Measurements from ENCODE around the gene FAM168A. TPM values are rescaled to one million over a fixed set of nuclear protein-coding genes. Genes with fewer than 3 reads are reported as not detected.

The FAM168A gene
- total RNA-seq, 4 donors from 2014 or later = 17.9 to 33.2 (median 24.7) TPM

GRCh38 chr11:73507086-73507485, 90.8 kb downstream of the FAM168A start:
- no peak for TF ChIP-seq CTCF (IDR thresholded peaks at IDR 0.05; ENCODE audit: low read depth)

- TF ChIP-seq CTCF (IDR thresholded peaks at IDR 0.05; ENCODE audit: low read depth) = no peak
Observed at GRCh38 chr11:73506038-73506437, 91.9 kb downstream of the FAM168A start.

- TF ChIP-seq CTCF (IDR thresholded peaks at IDR 0.05; ENCODE audit: low read depth) = no peak
Observed at GRCh38 chr11:73498343-73498742, 99.6 kb downstream of the FAM168A start.

DNA sequence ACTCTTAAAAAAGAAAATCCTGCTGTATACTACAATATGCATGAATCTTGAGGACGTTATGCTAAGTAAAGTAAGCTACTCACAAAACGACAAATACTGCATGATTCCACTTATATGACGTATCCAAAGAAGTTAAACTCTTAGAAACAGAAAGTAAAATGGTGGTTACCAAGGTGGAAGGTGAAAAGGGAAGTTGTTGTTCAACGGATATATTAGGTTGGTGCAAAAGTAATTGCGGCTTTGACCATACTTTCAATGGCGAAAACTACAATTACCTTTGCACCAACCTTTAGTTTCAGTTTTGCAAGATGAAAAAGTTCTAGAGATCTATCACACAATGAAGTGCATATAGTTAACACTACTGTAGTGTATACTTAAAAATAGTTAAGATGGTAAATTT, 101.8 kb downstream of the FAM168A start:
- no peak for TF ChIP-seq CTCF (IDR thresholded peaks at IDR 0.05; ENCODE audit: low read depth)

GRCh38 chr11:73495731-73496130, 102.2 kb downstream of the FAM168A start:
- no peak for TF ChIP-seq CTCF (IDR thresholded peaks at IDR 0.05; ENCODE audit: low read depth)

DNA sequence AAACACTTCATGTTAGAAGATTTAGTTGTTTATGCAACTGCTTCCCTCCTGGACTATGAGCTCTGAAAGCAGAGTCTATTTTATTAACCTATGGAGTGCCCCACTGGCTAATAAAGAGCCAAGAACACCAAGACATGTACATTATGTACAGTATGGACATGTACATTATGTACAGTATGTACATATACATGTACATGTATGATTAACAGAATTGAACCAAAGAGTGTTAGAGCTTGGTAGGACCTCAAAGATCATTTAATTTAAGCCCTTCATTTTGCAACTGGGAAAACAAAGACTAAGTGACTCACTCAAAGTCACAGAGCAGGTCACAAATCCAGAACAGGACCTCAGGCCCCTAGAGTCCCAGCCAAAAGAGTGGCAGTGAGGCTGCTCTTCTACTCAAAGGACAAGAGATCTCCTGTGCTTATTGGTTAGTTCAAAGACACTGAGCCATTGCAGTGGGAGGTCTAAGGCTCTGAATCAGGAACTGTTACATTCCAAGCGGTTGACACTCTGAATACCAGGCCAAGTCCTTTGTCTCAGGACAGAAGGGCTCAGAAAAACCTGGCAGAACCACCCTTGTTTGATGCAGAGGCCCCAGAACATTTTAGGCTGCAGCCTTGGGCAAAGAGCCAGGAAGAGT, 103.8 kb downstream of the FAM168A start:
- no peak for TF ChIP-seq CTCF (IDR thresholded peaks at IDR 0.05; ENCODE audit: low read depth)

DNA sequence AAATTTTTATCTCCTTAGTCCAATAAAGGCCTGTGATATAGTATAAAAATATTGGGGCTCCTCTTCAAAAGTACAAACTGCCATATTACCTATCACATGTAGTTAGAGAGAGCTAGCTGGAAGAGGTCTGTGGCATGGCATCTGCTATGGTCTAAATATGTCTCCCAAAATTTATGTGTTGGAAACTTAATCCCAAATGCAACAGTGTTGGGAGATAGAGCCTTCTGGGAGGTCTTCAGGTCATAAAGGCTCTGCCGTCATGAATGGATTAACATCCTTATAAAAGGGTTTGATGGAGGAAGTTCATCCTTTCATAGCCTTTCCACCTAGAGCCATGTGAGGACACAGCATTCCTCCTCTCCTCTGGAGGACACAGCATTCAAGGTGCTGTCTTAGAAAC, 116.3 kb downstream of the FAM168A start:
- TF ChIP-seq CTCF (IDR thresholded peaks at IDR 0.05; ENCODE audit: low read depth) = no peak
